Measurements from ENCODE around the gene ENPP7.

The ENPP7 gene

GRCh38 chr17:79730769-79731483 lies at the start of gene ENPP7:
Gene ENPP7, plus strand, starts transcription at chr17:79730943. Its CDS starts 197 bp downstream, at chr17:79731140.
- no peak for DNase-seq (ENCODE audit: low spot score)

GRCh38 chr17:79681101-79681621 lies 49.6 kb upstream of the ENPP7 start:
- no peak for DNase-seq (ENCODE audit: low spot score)

GRCh38 chr17:79681628-79682261 lies 49.0 kb upstream of the ENPP7 start:
- no peak for DNase-seq (ENCODE audit: low spot score)

- DNase-seq (ENCODE audit: low spot score), result no peak
Measured at GRCh38 chr17:79683365-79683764, 47.4 kb upstream of the ENPP7 start.

- DNase-seq (ENCODE audit: low spot score), result no peak
Measured at GRCh38 chr17:79684132-79684985, 46.4 kb upstream of the ENPP7 start.

GRCh38 chr17:79685121-79685520 lies 45.6 kb upstream of the ENPP7 start:
- no peak for DNase-seq (ENCODE audit: low spot score)

- DNase-seq (ENCODE audit: low spot score), result no peak
Measured at GRCh38 chr17:79686476-79686875, 44.3 kb upstream of the ENPP7 start.

- DNase-seq (ENCODE audit: low spot score), result no peak
Measured at GRCh38 chr17:79690466-79690865, 40.3 kb upstream of the ENPP7 start.

- no peak for DNase-seq (ENCODE audit: low spot score)
Measured at GRCh38 chr17:79690988-79691836, 39.5 kb upstream of the ENPP7 start.

GRCh38 chr17:79691931-79692330 lies 38.8 kb upstream of the ENPP7 start:
- DNase-seq (ENCODE audit: low spot score), result peak; percentile 84

GRCh38 chr17:79693419-79693818 lies 37.3 kb upstream of the ENPP7 start:
- DNase-seq (ENCODE audit: low spot score), result no peak

GRCh38 chr17:79695293-79695790 lies 35.4 kb upstream of the ENPP7 start:
- DNase-seq (ENCODE audit: low spot score), result no peak

- DNase-seq (ENCODE audit: low spot score), result no peak
Measured at GRCh38 chr17:79695797-79696609, 34.7 kb upstream of the ENPP7 start.

- no peak for DNase-seq (ENCODE audit: low spot score)
Measured at GRCh38 chr17:79696610-79696982, 34.1 kb upstream of the ENPP7 start.

GRCh38 chr17:79698146-79698846 lies 32.4 kb upstream of the ENPP7 start:
- no peak for DNase-seq (ENCODE audit: low spot score)

- no peak for DNase-seq (ENCODE audit: low spot score)
Measured at GRCh38 chr17:79699386-79700036, 31.2 kb upstream of the ENPP7 start.

- no peak for DNase-seq (ENCODE audit: low spot score)
Measured at GRCh38 chr17:79700592-79700991, 30.2 kb upstream of the ENPP7 start.

- DNase-seq (ENCODE audit: low spot score), result no peak
Measured at GRCh38 chr17:79702034-79702433, 28.7 kb upstream of the ENPP7 start.

GRCh38 chr17:79702550-79703236 lies 28.1 kb upstream of the ENPP7 start:
- no peak for DNase-seq (ENCODE audit: low spot score)

Data from left forelimb (tissue), 1 donor.